ENCODE data around the gene CABP2.

The CABP2 gene

GRCh38 chr11:67507242-67507863, 15.9 kb downstream of the CABP2 start (continued):
- TF ChIP-seq ZNF10 (tag by site-specific recombination; IDR thresholded peaks at IDR 0.05) (0 out of 2 replicates have a peak, but pooled peaks have one; percentile 23), ZNF280C (tag by site-specific recombination; IDR thresholded peaks at IDR 0.05) (no peak), ZNF391 (tag by site-specific recombination; IDR thresholded peaks at IDR 0.05; ENCODE audit: borderline replicate concordance, low read depth) (peak; percentile 50; the same call in 1 of the 2 replicates), ZNF132 (tag by site-specific recombination; IDR thresholded peaks at IDR 0.05; ENCODE audit: borderline replicate concordance) (no peak), ZNF157 (tag by site-specific recombination; IDR thresholded peaks at IDR 0.05) (no peak), GLI4 (tag by site-specific recombination; IDR thresholded peaks at IDR 0.05) (0 out of 2 replicates have a peak, but pooled peaks have one; percentile 22)

- Histone ChIP-seq H3K36me3 (ENCODE audit: control insufficient read depth in 2 of 2, insufficient read depth in 1 of 2, low read length in 2 of 2) (peaks cover 0 to 22% of the 10 kb centered on the region in 2 experiments; a peak in 1 of 3 replicates), H3K4me3 (ENCODE audit: low read depth, low read length) (no peak overlapping the region), H3K4me1 (ENCODE audit: control insufficient read depth, insufficient read depth, low read length) (no peaks in the 10 kb centered on the region), H3K27ac (ENCODE audit: extremely low read depth, low read depth, low read length) (no peak overlapping the region), H3K9me3 (ENCODE audit: control insufficient read depth, insufficient read depth, low read depth, low read length) (no peaks in the 10 kb centered on the region)
- ChIA-PET POLR2A (no interaction called here), CTCF (interaction anchor here (0.6 to 1.7 kb wide), 7 partner anchors 12 to 260 kb away, joined by 3 to 7 read pairs (median 4); partner anchors contain the start of genes PPP1CA and RAD9A)
- no peak for TF ChIP-seq ZNF660 (tag by site-specific recombination; IDR thresholded peaks at IDR 0.05)
- TF ChIP-seq ZNF514 (tag by site-specific recombination; IDR thresholded peaks at IDR 0.05) = no peak
- no peak for TF ChIP-seq SALL2 (tag by site-specific recombination; IDR thresholded peaks at IDR 0.05; ENCODE audit: borderline replicate concordance)
- TF ChIP-seq ZNF645 (tag by site-specific recombination; IDR thresholded peaks at IDR 0.05) = no peak
- TF ChIP-seq ZNF433 (tag by site-specific recombination; IDR thresholded peaks at IDR 0.05; ENCODE audit: low read depth) = no peak
- TF ChIP-seq YY2 (tag by site-specific recombination; IDR thresholded peaks at IDR 0.05) = no peak
- TF ChIP-seq ZNF530 (tag by site-specific recombination; IDR thresholded peaks at IDR 0.05; ENCODE audit: low read depth) = no peak
- TF ChIP-seq ZNF624 (tag by site-specific recombination; IDR thresholded peaks at IDR 0.05) = no peak
- TF ChIP-seq ZFP41 (tag by site-specific recombination; IDR thresholded peaks at IDR 0.05; ENCODE audit: borderline replicate concordance) = no peak
- no peak for TF ChIP-seq ZNF560 (tag by site-specific recombination; IDR thresholded peaks at IDR 0.05; ENCODE audit: borderline replicate concordance)
- TF ChIP-seq ZNF311 (tag by site-specific recombination; IDR thresholded peaks at IDR 0.05; ENCODE audit: borderline replicate concordance) = no peak
These were observed 16.7 kb downstream of the CABP2 start for GRCh38 chr11:67506426-67507051.

- Histone ChIP-seq H3K4me1 (ENCODE audit: control insufficient read depth, insufficient read depth, low read length) (no peaks in the 10 kb centered on the region), H3K9me3 (ENCODE audit: control insufficient read depth, insufficient read depth, low read depth, low read length) (no peaks in the 10 kb centered on the region), H3K4me3 (ENCODE audit: low read depth, low read length) (no peak overlapping the region), H3K36me3 (ENCODE audit: control insufficient read depth in 2 of 2, insufficient read depth in 1 of 2, low read length in 2 of 2) (peaks cover 0 to 29% of the 10 kb centered on the region in 2 experiments; a peak in 1 of 3 replicates), H3K27ac (ENCODE audit: extremely low read depth, low read depth, low read length) (peak overlapping the region; percentile 20)
- POLR2A ChIA-PET = interaction anchor here (0.6 to 2.2 kb wide), 3 partner anchors 37 to 301 kb away, joined by 4 to 12 read pairs (median 5); partner anchors contain the start of genes PPP1CA and TMEM134
- CTCF ChIA-PET = interaction anchor here (0.6 to 1.7 kb wide), 9 partner anchors 13 to 259 kb away, joined by 3 to 7 read pairs (median 4); partner anchors contain the start of genes GSTP1, PPP1CA and RAD9A
- peak; percentile 48; the same call in 1 of the 2 replicates for TF ChIP-seq PATZ1 (tag by site-specific recombination; IDR thresholded peaks at IDR 0.05)
- peak; percentile 74 for TF ChIP-seq KLF1 (tag by site-specific recombination; IDR thresholded peaks at IDR 0.05)
- TF ChIP-seq KLF9 (tag by site-specific recombination; IDR thresholded peaks at IDR 0.05; ENCODE audit: low read depth) = peak; percentile 20; the same call in 1 of the 2 replicates
- TF ChIP-seq BCL11A (tag by site-specific recombination; IDR thresholded peaks at IDR 0.05; ENCODE audit: low read depth) = no peak
- TF ChIP-seq ZNF202 (tag by site-specific recombination; IDR thresholded peaks at IDR 0.05; ENCODE audit: borderline replicate concordance) = no peak
- TF ChIP-seq EGR2 (tag by site-specific recombination; IDR thresholded peaks at IDR 0.05; ENCODE audit: low read depth) = no peak
These were observed 17.4 kb downstream of the CABP2 start for GRCh38 chr11:67505605-67506396.

All from HEK293 (cell line).